SKM-1 (cell line): ENCODE measurements around the gene LRRC4B.
A peak's percentile ranks its signal among the peaks of the same experiment; 100 is the strongest.
"Not testable (repeated sequence)": the region's sequence is repeated elsewhere in the genome, so short reads cannot be mapped to it uniquely, and the experiment has no call there.

Experiments used
- DNase-seq: peaks from one replicate; lab custom pipeline; 2025; ENCODE audit not compliant: unreplicated experiment; lab: John Stamatoyannopoulos, UW

LRRC4B gene, protein sequence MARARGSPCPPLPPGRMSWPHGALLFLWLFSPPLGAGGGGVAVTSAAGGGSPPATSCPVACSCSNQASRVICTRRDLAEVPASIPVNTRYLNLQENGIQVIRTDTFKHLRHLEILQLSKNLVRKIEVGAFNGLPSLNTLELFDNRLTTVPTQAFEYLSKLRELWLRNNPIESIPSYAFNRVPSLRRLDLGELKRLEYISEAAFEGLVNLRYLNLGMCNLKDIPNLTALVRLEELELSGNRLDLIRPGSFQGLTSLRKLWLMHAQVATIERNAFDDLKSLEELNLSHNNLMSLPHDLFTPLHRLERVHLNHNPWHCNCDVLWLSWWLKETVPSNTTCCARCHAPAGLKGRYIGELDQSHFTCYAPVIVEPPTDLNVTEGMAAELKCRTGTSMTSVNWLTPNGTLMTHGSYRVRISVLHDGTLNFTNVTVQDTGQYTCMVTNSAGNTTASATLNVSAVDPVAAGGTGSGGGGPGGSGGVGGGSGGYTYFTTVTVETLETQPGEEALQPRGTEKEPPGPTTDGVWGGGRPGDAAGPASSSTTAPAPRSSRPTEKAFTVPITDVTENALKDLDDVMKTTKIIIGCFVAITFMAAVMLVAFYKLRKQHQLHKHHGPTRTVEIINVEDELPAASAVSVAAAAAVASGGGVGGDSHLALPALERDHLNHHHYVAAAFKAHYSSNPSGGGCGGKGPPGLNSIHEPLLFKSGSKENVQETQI

DNA sequence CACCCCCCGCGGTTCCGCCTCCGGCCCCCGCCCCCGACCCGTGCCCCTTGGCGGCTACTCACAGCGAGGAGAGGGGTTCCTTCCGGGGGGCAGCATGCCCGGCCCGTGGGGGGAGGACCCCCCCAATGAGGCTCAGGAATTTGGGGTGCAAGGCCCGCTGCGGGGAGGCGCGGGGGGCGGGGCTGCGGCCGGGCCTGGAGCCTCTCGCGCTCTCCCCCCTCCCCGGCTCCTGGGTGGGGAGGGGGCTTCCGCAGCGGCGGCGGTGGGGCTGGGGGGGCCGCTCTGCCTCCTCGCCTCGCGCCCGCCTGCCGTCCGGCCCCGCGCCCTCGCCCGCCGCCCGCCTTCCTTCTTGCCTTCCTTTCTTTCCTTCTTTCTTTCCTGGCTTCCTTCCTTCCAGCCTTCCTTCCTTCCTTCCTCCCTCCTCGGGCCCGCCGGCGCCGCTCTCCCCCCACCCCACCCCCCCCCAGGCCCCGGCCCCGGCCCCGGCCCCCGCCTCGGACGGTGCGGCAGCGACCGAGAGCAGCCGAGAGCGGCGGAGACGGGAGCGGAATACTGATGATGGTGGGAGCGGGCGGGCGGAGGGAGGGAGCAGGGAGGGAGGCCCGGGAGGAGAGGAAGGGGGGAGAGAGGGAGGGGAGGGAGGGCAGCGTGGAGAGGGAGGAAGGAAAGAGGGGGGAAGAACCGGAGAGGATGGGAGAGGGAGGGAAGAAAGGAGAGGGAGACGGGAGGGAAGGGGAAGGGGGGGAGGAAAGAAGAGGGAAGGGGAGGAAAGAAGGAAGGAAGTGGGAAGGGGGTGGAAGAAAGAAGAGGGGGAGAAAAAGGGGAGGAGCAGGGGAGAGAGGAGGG is at the start of gene LRRC4B:
LRRC4B (minus strand) TSS at position 554 of the 846 bp plus-strand sequence. CDS start 19,597 bp downstream, outside the sequence.
- no peak for DNase-seq

DNA sequence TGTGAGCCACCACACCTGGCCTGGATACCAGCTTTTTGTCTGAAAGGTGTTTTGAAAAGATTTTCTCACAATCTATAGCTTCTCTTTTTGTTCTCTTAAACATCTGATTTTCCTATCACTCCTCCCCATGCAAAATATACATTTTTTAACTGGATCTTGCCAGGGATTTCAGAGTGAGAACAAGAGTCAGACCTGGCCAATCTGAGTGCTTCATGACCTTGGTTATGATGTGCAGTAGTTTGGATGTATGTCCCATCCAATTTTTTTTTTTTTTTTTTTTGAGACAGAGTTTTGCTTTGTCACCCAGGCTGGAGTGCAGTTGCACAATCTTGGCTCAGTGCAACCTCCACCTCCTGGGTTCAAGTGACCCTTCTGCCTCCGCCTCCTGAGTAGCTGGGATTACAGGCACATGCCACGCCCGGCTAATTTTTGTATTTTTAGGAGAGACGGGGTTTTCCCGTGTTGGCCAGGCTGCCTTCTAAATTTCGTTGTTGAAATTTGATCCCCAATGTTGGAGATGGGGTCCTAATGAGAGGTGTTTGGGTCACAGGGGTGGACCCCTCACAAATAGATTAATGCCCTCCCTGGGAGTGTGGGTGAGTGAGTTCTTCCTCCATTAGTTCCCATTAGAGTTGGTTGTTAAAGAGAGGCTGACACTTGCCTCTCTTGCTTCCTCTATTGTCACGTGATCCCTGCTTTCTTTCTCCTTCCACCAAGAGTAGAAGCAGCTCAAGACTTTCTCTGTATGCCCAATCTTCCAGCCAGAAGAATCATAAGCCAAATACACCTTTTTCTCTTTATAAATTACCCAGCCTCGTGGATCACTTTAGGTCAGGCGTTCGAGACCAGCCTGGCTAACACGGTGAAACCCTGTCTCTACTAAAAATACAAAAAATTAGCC is 44.5 kb upstream of the LRRC4B start:
- DNase-seq, result not testable (repeated sequence)

DNA sequence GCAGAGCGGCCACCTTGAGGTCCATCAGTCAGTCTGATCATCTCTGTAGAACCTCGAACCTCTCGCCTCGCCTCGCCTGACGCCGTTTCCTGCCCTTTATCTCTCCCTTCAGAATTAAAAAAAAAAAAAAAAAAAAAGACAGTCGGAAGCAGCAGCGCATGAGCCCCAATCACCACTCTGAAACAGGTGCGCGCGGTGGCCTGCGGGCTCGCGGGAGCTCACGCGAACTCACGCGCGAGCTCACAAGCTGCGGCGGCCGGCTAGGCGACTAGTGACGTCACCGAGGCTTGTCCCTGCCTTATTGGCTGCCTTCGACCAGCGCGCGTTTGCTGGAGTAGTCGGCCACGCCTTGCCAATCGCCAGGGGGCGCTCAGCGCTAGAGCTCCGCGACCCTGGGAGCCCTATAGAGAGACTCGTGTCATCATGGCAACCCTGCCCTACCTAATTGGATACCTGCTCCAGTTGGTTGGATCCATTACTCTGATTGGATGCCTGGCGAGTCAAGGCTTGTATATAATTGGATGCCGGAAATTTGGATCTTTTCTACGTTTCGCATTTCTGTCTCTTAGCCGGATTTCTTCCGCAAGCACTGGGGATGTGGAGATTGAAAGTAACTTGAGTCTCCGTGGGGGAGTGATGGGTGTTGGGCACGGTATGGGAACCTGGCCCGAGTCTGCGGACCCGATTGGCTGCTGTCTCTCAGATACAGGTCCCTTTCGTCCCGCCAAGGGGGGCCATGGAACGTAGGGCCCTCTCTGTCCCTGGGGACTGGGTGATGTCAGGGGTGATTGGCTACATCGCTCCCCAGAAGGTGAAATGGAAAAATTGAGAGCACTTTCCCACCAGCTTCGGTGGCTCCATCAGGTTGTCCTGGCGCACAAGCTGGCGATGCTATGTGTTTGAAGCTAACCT is 39.9 kb upstream of the LRRC4B start:
- peak; percentile 65 for DNase-seq

GRCh38 chr19:50607388-50607787 is 39.2 kb upstream of the LRRC4B start:
- no peak for DNase-seq

GRCh38 chr19:50606059-50606836 is 38.0 kb upstream of the LRRC4B start:
- DNase-seq, result not testable (repeated sequence)

DNA sequence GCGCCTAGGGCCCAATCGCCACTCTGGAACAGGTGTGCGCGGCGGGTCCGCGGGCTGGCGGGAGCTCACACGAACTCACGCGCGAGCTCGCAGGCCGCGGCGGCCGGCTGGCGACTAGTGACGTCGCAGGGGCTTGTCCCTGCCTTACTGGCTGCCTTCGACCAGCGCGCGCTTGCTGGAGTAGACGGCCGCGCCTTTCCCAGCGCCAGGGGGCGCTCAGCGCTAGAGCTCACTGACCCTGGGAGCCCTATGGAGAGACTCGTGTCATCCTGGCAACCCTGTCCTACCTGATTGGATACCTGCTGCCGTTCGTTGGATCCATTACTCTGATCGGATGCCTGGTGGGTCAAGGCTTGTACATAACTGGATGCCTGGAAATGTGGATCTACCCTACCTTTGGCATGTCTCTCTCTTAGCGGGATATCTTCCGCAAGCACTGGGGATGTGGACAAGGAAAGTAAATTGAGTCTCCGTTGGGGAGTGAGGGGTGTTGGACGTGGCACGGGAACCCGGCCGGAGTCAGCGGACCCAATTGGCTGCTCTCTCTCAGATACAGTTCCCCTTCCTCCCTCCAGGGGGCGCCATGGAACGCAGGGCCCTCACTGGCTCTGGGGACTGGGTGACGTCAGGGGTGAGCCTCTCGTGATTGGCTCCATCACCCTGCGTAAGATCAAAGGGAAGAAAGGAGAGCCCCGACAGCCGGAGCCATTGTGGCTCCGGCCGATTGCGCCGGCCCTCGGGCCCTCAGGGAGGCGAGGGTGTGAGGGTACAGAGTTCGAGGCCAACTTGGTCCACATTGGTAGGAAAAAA is 36.2 kb upstream of the LRRC4B start:
- DNase-seq, result not testable (repeated sequence)

DNA sequence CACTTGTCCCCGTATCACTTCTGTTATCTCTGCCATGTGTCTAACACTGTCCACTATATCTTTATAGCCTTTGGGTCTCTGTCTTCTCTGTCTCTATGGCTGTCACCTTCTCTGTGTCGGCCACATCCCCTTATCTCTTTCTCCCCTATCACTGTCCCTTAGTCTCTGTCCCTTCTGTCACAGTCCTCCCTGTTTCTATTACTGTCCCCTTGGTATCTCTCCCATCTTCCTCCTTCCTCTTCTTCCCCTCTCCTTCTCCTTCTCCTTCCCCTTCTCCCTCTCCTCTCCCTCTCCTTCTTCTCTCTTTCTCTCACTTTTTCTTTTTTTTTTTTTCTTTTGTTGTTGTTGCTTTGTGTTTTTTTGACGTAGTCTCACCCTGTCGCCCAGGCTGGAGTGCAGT is 34.7 kb upstream of the LRRC4B start:
- no peak for DNase-seq

GRCh38 chr19:50602496-50602895 is 34.3 kb upstream of the LRRC4B start:
- DNase-seq, result no peak

DNA sequence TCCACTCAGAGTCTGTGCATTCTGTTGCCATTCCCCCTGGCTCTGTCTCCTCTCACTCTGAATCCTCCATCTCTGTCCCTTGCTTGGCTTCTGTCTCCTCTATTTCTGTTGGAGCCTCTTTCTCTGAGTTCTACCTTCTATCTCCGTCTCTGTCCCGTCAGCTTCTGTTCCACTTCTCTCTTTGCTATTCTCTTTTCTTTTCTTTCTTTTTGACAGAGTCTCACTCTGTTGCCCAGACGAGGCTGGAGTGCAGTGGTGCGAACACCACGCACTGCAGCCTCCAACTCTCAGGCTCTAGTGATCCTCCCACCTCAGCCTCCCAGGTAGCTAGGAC is 33.8 kb upstream of the LRRC4B start:
- no peak for DNase-seq

DNA sequence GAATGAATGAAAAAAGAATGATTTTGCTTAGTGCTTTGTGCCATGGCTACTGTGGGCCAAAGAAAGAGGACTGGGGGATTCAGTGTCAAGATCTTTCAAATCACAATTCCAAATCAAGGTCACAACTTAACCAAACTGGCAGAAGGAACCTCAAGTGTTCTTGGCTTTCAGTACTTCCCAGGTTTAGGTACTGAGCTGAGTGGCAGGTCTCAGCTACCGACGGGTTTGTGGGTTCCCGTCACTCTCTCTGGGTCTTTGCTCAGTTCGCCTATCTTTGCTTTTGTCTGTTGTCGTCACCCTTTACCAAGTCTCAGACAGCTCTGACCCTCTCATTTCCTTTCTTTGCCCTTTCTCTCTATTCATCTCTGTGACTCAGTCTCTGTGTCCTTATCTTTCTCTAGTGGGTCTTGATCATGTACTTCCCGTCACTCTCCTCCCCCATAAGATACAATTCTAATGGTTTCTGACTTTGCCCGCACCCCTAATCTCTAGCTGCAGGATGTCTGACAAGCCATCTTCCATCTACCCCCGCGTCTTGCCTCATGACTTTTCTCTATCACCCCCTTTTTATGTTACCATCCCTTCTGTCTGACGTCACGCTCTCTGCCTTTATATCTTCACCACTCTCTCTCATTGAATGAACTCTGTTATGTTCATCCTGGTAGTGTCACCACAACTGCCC is 33.3 kb upstream of the LRRC4B start:
- no peak for DNase-seq

- DNase-seq, result no peak
These were observed 31.2 kb upstream of the LRRC4B start for GRCh38 chr19:50599427-50599826.

- no peak for DNase-seq
These were observed 22.0 kb upstream of the LRRC4B start for GRCh38 chr19:50590191-50590590.

DNA sequence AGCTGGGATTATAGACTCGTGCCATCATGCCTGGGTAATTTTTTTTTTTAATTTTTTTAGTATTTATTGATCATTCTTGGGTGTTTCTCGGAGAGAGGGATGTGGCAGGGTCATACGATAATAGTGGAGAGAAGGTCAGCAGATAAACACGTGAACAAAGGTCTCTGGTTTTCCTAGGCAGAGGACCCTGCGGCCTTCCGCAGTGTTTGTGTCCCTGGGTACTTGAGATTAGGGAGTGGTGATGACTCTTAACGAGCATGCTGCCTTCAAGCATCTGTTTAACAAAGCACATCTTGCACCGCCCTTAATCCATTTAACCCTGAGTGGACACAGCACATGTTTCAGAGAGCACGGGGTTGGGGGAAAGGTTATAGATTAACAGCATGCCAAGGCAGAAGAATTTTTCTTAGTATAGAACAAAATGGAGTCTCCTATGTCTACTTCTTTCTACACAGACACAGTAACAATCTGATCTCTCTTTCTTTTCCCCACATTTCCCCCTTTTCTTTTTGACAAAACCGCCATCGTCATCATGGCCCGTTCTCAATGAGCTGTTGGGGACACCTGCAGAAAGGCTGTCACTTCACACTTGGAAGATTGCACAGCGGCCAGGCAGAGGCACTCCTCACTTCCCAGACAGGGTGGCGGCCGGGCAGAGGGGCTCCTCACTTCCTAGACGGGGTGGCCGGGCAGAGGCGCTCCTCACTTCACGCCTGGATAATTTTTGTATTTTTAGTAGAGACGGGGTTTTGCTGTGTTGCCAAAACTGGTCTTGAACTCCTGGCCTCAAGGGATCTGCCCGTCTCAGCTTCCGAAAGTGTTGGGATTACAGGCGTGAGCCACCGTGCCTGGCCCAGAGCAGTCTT is 13.8 kb upstream of the LRRC4B start:
- not testable (repeated sequence) for DNase-seq

DNA sequence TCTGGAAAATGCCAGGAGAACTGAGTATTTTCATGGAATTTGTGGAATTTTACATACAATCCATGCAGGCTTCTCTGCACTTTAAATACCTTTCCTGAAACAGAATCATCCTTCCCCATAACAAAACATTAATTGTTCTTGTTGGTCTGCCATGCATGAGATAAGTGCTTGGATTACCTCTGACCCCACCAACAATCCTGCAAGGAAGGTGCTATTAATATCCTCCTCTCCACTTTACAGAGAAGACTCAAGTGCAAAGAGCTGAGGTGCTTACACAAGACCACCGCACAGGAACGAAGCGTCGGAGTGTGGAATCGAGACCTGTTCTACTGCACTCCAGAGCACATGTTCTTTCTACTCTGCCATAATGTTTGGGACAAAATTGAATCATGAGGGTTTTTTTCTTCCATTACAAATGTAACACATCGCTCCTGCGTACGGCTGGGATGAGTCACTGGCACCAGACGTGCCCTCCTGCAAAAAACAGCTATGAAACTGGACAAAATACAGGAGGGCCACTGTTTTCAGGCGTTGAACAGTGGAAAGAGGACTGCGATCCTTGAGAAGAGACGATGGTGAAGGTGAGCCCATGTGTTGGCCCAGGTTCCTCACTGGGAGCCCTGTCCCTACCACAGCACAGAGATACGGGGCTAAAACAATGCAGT is 12.9 kb upstream of the LRRC4B start:
- DNase-seq, result no peak

DNA sequence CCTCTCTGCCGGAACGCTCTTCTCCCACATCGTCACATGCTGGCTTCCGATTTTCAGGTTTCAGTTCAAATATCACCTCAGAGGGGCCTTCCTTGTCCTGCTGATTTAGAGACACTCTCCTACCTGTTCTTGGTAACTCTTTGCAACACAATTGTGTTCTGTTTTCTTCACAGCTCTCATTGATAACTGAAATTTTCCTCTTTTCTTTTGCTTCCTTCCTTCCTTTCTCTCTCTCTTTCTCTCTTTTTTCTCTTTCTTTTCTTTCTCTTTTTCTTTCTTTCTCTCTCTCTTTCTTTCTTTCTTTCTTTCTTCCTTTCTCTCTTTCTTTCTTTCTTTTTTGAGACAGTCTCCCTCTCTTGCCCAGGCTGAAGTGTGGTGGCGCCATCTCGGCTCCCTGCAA is 12.0 kb upstream of the LRRC4B start:
- no peak for DNase-seq

GRCh38 chr19:50576769-50577168 is 8.5 kb upstream of the LRRC4B start:
- DNase-seq, result not testable (repeated sequence)
